ENCODE measurements around the gene SCAMP1. TPM values are rescaled to one million over a fixed set of nuclear protein-coding genes. Genes with fewer than 3 reads are reported as not detected.

Gene SCAMP1, protein sequence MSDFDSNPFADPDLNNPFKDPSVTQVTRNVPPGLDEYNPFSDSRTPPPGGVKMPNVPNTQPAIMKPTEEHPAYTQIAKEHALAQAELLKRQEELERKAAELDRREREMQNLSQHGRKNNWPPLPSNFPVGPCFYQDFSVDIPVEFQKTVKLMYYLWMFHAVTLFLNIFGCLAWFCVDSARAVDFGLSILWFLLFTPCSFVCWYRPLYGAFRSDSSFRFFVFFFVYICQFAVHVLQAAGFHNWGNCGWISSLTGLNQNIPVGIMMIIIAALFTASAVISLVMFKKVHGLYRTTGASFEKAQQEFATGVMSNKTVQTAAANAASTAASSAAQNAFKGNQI
- total RNA-seq: 89.6 and 105 TPM in 2 replicates

GRCh38 chr5:78359831-78360673, at the start of gene SCAMP1:
Gene SCAMP1 (plus strand): TSS chr5:78360617. CDS start chr5:78360672, 55 bp downstream.

Other genes with a start within 250 kb of the SCAMP1 start
- gene AP3B1, start 65.9 kb upstream of the SCAMP1 start, total RNA-seq: 58.2 and 77.3 TPM in 2 replicates